ENCODE results near the gene CDC45. TPM values are rescaled to one million over a fixed set of nuclear protein-coding genes. Genes with fewer than 3 reads are reported as not detected.
"Not testable (repeated sequence)": the region's sequence is repeated elsewhere in the genome, so short reads cannot be mapped to it uniquely, and the experiment has no call there.

CDC45 gene
- total and polyA plus RNA-seq, 2 of the 13 experiments (the other 11 are each of a cell fraction or from before 2014, with no cell fraction given), result 14.4 to 36.3 TPM

DNA sequence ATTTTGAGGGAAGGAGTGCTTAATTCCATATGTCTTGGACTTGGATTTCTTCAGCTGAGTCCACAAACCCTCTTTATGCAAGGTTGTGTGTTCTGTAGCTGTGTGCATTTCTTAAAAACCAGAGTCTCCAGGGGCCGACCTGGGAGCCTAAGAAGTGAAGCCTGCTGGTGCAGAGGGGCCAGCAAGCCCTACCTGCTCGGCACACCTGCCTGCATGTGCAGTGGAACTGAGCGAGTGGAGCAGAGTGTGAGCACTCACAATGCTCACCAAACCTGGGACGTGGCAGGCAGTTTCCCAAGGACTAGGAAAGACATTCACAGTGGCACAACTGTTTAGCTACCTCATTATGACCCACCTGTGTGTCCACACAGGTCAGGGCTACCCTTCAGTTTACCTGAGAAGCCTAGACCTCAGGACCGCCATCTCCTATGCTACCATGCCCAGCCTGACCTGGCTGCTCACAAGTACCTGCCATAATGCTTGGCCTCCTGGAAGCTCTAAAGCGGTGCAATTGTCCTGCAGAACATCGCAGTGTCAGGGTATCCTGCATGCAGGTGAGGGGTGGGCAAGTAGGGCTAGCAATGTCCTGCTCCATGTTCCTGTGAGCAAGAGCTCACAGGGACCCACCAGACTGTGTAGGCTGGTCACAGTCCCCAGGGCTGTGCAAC is 36.0 kb upstream of the CDC45 start (continued):
- TF ChIP-seq DNMT3B (CRISPR knock-in tag; conservative IDR thresholded peaks at IDR 0.05), result no peak
- TF ChIP-seq, protein P1, sequence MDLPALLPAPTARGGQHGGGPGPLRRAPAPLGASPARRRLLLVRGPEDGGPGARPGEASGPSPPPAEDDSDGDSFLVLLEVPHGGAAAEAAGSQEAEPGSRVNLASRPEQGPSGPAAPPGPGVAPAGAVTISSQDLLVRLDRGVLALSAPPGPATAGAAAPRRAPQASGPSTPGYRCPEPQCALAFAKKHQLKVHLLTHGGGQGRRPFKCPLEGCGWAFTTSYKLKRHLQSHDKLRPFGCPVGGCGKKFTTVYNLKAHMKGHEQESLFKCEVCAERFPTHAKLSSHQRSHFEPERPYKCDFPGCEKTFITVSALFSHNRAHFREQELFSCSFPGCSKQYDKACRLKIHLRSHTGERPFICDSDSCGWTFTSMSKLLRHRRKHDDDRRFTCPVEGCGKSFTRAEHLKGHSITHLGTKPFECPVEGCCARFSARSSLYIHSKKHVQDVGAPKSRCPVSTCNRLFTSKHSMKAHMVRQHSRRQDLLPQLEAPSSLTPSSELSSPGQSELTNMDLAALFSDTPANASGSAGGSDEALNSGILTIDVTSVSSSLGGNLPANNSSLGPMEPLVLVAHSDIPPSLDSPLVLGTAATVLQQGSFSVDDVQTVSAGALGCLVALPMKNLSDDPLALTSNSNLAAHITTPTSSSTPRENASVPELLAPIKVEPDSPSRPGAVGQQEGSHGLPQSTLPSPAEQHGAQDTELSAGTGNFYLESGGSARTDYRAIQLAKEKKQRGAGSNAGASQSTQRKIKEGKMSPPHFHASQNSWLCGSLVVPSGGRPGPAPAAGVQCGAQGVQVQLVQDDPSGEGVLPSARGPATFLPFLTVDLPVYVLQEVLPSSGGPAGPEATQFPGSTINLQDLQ (CRISPR knock-in tag; IDR thresholded peaks at IDR 0.05), result no peak

DNA sequence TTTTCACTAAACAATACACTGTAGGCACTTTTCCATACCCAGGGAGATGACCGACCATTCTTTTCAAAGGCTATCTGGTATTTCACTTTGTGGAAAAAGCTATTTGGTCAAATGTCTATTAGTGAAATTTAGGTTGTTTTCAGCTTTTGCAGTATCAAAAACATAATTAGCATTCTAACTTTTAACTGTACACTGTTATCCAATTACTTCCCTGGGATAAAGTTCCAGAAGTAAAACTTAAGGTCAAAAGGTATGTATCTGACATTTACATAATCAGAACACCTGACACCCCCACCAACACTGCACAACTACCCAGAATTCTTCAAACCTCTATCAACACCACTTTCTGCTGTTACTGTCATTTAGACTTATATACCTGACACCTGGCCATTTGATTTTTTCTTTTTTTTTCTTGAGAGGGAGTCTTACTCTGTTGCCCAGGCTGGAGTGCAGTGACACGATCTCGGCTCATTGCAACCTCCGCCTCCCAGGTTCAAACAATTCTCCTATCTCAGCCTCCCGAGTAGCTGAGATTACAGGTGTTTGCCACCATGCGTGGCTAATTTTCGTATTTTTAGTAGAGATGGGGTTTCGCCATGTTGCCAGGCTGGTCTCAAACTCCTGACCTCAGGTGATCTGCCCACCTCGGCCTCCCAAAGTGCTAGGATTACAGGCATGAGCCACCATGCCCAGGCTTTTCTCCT is 34.3 kb upstream of the CDC45 start:
- H2AFZ ChIP-seq (ENCODE audit: low read length); H4K20me1 ChIP-seq (ENCODE audit: insufficient read depth, low read length); in situ Hi-C loops (cut with HindIII; ENCODE audit: extremely low pct_ligation_motif_present, low pct_unique_long_range_greater_than_20kb); H3K4me2 ChIP-seq (ENCODE audit: low read depth, low read length); BruUV-seq (replicated peaks); H3K9ac ChIP-seq (ENCODE audit: insufficient read depth, low read depth, low read length); ATAC-seq; H3K9me3 ChIP-seq (ENCODE audit: low read length); H3K27me3 ChIP-seq (ENCODE audit: control insufficient read depth in 1 of 2, insufficient read depth in 2 of 2, low read length in 2 of 2); H3K27ac ChIP-seq (ENCODE audit: extremely low read length, insufficient read depth, low read length); CTCF ChIA-PET (ENCODE audit: low intra/inter-chr PET ratio, low total read pairs); FAIRE-seq; H3K4me3 ChIP-seq (replicated peaks in 1 of 3; ENCODE audit: insufficient read depth in 1 of 3, low read depth in 2 of 3, low read length in 3 of 3); intact Hi-C loops (cut with micrococcal nuclease; ENCODE audit: unreplicated experiment); DNase-seq (ENCODE audit: low spot score): not testable (repeated sequence)
- Histone ChIP-seq H3K36me3 (replicated peaks in 1 of 2; ENCODE audit: control insufficient read depth in 1 of 2, insufficient read depth in 2 of 2, low read length in 2 of 2) (peaks cover 8 to 39% of the 10 kb centered on the region in 2 experiments; a peak in 4 of 5 replicates), H3K4me1 (ENCODE audit: insufficient read depth, low read length) (peaks cover 40% of the 10 kb centered on the region), H3K79me2 (ENCODE audit: insufficient read depth, low read length) (peaks cover 39% of the 10 kb centered on the region)
- WGBS (ENCODE audit: low lambda C conversion rate), result 96% methylated on average over 9 of the region's 9 CpGs
- POLR2A ChIA-PET, result interaction anchor here (3.4 kb wide), 1 partner anchor 13 kb away, joined by 23 read pairs; the partner anchor contains the start of genes HIRA and MRPL40

Measured in HepG2 (cell line).